ENCODE data around the gene PCYT2. TPM values are rescaled to one million over a fixed set of nuclear protein-coding genes. Genes with fewer than 3 reads are reported as not detected.

Gene PCYT2
- total and polyA plus RNA-seq, 8 donors: 12.7 to 57.7 (median 19.6) TPM

GRCh38 chr17:81913394-81914102 is 2.3 kb upstream of the PCYT2 start:
- H3K9me3 ChIP-seq: no peaks in the 10 kb centered on the region
- H3K4me1 ChIP-seq: peaks cover 24 to 61% of the 10 kb centered on the region in 2 donors
- no peak overlapping the region for H3K4me3 ChIP-seq
- no peak for DNase-seq
- intact Hi-C loops (cut with DNase I): no loop called here
- H3K36me3 ChIP-seq: peaks cover 0 to 52% of the 10 kb centered on the region in 2 donors
- no peak for TF ChIP-seq CTCF (IDR thresholded peaks at IDR 0.05)
- H3K27ac ChIP-seq: no peak overlapping the region
- H3K27me3 ChIP-seq: no peaks in the 10 kb centered on the region
- ATAC-seq: no peak

GRCh38 chr17:81912441-81913309 is 1.5 kb upstream of the PCYT2 start:
- intact Hi-C loops (cut with DNase I): no loop called here
- ATAC-seq (no peak), DNase-seq (no peak)
- H3K27ac ChIP-seq: no peak overlapping the region
- H3K36me3 ChIP-seq: peaks cover 0 to 61% of the 10 kb centered on the region in 2 donors
- H3K27me3 ChIP-seq: no peaks in the 10 kb centered on the region
- no peak for TF ChIP-seq CTCF (IDR thresholded peaks at IDR 0.05)
- no peaks in the 10 kb centered on the region for H3K9me3 ChIP-seq
- H3K4me1 ChIP-seq: peaks cover 20 to 55% of the 10 kb centered on the region in 2 donors
- no peak overlapping the region for H3K4me3 ChIP-seq

- Histone ChIP-seq H3K27ac (peak overlapping the region in 1 of 2 donors; percentile 48), H3K36me3 (peaks cover 0 to 68% of the 10 kb centered on the region in 2 donors)
These were observed 770 bp upstream of the PCYT2 start for GRCh38 chr17:81911969-81912368.

GRCh38 chr17:81910840-81911276 is 341 bp downstream of the PCYT2 start:
- TF ChIP-seq CTCF (IDR thresholded peaks at IDR 0.05): no peak
- H3K9me3 ChIP-seq: no peaks in the 10 kb centered on the region
- H3K4me1 ChIP-seq: peaks cover 10 to 37% of the 10 kb centered on the region in 2 donors
- peak overlapping the region in 1 of 2 donors; percentile 53 for H3K27ac ChIP-seq
- no peaks in the 10 kb centered on the region for H3K27me3 ChIP-seq
- intact Hi-C loops (cut with DNase I): no loop called here
- H3K4me3 ChIP-seq: peak overlapping the region; percentile 73 to 81
- ATAC-seq (peak; percentile 1), DNase-seq (no peak)
- peaks cover 0 to 77% of the 10 kb centered on the region in 2 donors for H3K36me3 ChIP-seq

More at GRCh38 chr17:81911969-81912368, 770 bp upstream of the PCYT2 start:
- Histone ChIP-seq H3K9me3 (no peaks in the 10 kb centered on the region), H3K4me3 (no peak overlapping the region), H3K27me3 (no peaks in the 10 kb centered on the region), H3K4me1 (peaks cover 18 to 49% of the 10 kb centered on the region in 2 donors)
- DNase-seq (no peak), ATAC-seq (no peak)
- intact Hi-C loops (cut with DNase I): no loop called here
- no peak for TF ChIP-seq CTCF (IDR thresholded peaks at IDR 0.05)
